Natural killer cell (primary cell): ENCODE results near the gene NCK2. TPM values are rescaled to one million over a fixed set of nuclear protein-coding genes. Genes with fewer than 3 reads are reported as not detected.
A peak's percentile ranks its signal among the peaks of the same experiment; 100 is the strongest.

Experiments
- ATAC-seq, 3 donors: fragments of 150-1000 bp in 2 of 3; fragments of 200-7000 bp in 1 of 3; cut with Tn5 transposase; 1 replicate in 1 of 3; 2 replicates in 2 of 3; pipeline ENCODE4 v1.10.0; 2021; ENCODE audit warnings: mild to moderate bottlenecking in 2 of 3, moderate library complexity in 2 of 3
- DNase-seq, 2 donors: peaks; one replicate each; pipeline versions ENCODE4 v3.0.0 to v3.0.0-alpha.2; 2013 to 2021; ENCODE audit warnings: mixed read lengths in 1 of 2
- H3K27ac ChIP-seq: one replicate; pipeline ENCODE4 v1.5.1; 2013; ENCODE audit warnings: mild to moderate bottlenecking, low read length
- H3K27me3 ChIP-seq: one replicate; pipeline ENCODE4 v1.6.1; 2013; ENCODE audit warnings: low read length; ENCODE audit not compliant: control insufficient read depth, insufficient read depth
- H3K36me3 ChIP-seq: one replicate; pipeline ENCODE4 v1.6.1; 2013; ENCODE audit warnings: low read length; ENCODE audit not compliant: control insufficient read depth, insufficient read depth
- H3K4me1 ChIP-seq: one replicate; pipeline ENCODE4 v1.6.1; 2013; ENCODE audit warnings: low read length; ENCODE audit not compliant: control insufficient read depth, insufficient read depth
- H3K4me3 ChIP-seq: one replicate; pipeline ENCODE4 v1.5.1; 2013; ENCODE audit warnings: low read length
- H3K9me3 ChIP-seq: one replicate; pipeline ENCODE4 v1.6.1; 2013; ENCODE audit warnings: low read length; ENCODE audit not compliant: control insufficient read depth, insufficient read depth
- H3K27ac Mint-ChIP-seq, 2 donors: one replicate each; pipeline ENCODE4 v1.8.0; 2022; ENCODE audit warnings: mild to moderate bottlenecking in 2 of 2, mixed read lengths in 2 of 2, moderate library complexity in 1 of 2
- H3K27me3 Mint-ChIP-seq, 2 donors: one replicate each; pipeline ENCODE4 v1.8.0; 2022; ENCODE audit warnings: low read depth in 2 of 2, mixed read lengths in 2 of 2
- H3K36me3 Mint-ChIP-seq: one replicate; pipeline ENCODE4 v1.8.0; 2022; ENCODE audit warnings: mixed read lengths
- H3K4me1 Mint-ChIP-seq, 2 donors: one replicate each; pipeline ENCODE4 v1.8.0; 2022; ENCODE audit warnings: mixed read lengths in 2 of 2
- H3K4me3 Mint-ChIP-seq: one replicate; pipeline ENCODE4 v1.8.0; 2022; ENCODE audit warnings: mild to moderate bottlenecking, moderate library complexity, mixed read lengths
- H3K9me3 Mint-ChIP-seq, 2 donors: one replicate each; pipeline ENCODE4 v1.8.0; 2022; ENCODE audit warnings: mixed read lengths in 2 of 2
- CTCF ChIP-seq: fragments of 200-600 bp; IDR thresholded peaks from one replicate; pipeline ENCODE4 v1.8.0; 2022; ENCODE audit warnings: antibody characterized with exemption
- WGBS: methylation state at CpG from one replicate; pipeline ENCODE4 v1.1.7; 2013; ENCODE audit warnings: missing lambda C conversion rate; ENCODE audit not compliant: insufficient coverage; 5-methylcytosine and 5-hydroxymethylcytosine counted together
- intact Hi-C: fragments of 100-400 bp; cut with micrococcal nuclease; formaldehyde crosslinking; loops from one replicate; pipeline ENCODE4 v1.14.2; 2022
- total RNA-seq, 4 donors: library from RNA; stranded (reverse); fragments of 120-200 nt in 1 of 4; gene quantifications; one replicate each; pipeline versions ENCODE4 v1.2.3 to v1.2.4, GENCODE V29; 2013 to 2022

The NCK2 gene
- total RNA-seq, 3 donors from 2014 or later (not counting 1 experiment from before 2014, with no cell fraction given), result 34.1 to 50.8 (median 43.0) TPM

DNA sequence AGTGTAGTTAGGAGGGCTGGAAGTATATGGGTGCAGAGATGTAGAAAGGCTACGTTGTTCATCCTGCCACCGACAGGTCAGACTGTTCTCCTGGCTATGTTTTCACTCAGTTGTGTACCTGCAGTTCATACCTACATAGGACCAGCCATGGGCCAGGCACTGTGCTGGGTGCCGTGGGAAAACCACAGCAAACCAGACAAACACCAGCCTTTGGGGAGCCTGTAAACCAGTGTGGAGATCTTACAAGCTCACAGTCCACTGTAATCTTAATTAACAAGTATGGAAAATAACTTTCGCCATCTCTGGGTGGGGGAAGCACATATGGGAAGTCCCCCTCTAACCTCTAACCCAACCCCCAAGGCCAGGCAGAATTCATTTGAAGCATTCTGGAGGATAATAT, 12.7 kb downstream of the NCK2 start:
- Mint-ChIP-seq H3K27ac (peak overlapping the region; percentile 54 to 77), H3K4me3 (peak overlapping the region; percentile 35), H3K27me3 (no peaks in the 10 kb centered on the region), H3K9me3 (no peaks in the 10 kb centered on the region), H3K36me3 (no peaks in the 10 kb centered on the region), H3K4me1 (peaks cover 91 to 92% of the 10 kb centered on the region in 2 donors)
- 50% methylated on average over 3 of the region's 4 CpGs for WGBS
- DNase-seq, result peak in 1 of 2 donors; percentile 65
- H3K4me1 ChIP-seq, result peaks cover 59% of the 10 kb centered on the region
- H3K27me3 ChIP-seq, result no peaks in the 10 kb centered on the region
- no peak for TF ChIP-seq CTCF
- intact Hi-C loops, result no loop called here
- no peaks in the 10 kb centered on the region for H3K9me3 ChIP-seq
- H3K36me3 ChIP-seq, result peaks cover under 1% of the 10 kb centered on the region
- ATAC-seq, result peak in 2 of 3 donors; percentile 42 to 52
- no peak overlapping the region for H3K4me3 ChIP-seq
- peak overlapping the region; percentile 13 for H3K27ac ChIP-seq

DNA sequence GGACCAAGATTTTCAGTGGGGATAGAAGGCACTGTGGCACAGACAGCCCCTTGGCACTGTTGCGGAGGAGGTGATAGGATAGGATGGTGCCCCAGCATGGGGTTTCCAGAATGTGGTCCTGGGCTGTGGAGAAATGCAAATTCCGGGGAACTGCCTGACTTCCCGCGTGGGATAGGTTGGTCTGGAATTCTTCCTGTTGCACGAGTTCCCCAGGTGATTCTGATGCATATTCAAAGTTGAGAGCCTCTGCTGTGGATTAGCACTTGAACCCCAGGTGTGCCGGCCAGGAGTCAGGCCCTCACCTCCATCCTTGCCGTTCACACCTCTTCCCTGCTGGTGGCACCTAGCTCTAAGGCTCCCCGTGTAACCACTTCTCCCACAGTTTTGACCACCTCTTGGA, 15.5 kb downstream of the NCK2 start:
- H3K27me3 Mint-ChIP-seq, result no peaks in the 10 kb centered on the region
- Histone ChIP-seq H3K4me1 (peaks cover 44% of the 10 kb centered on the region), H3K36me3 (no peaks in the 10 kb centered on the region), H3K9me3 (no peaks in the 10 kb centered on the region), H3K27ac (no peak overlapping the region), H3K4me3 (no peak overlapping the region), H3K27me3 (no peaks in the 10 kb centered on the region)
- no peak for TF ChIP-seq CTCF
- H3K27ac Mint-ChIP-seq, result peak overlapping the region; percentile 51 to 78
- ATAC-seq (no peak), DNase-seq (no peak)
- 88% methylated on average over 8 of the region's 8 CpGs for WGBS
- intact Hi-C loops, result no loop called here
- H3K4me3 Mint-ChIP-seq, result no peak overlapping the region
- H3K36me3 Mint-ChIP-seq, result no peaks in the 10 kb centered on the region
- H3K4me1 Mint-ChIP-seq, result peaks cover 65 to 75% of the 10 kb centered on the region in 2 donors
- no peaks in the 10 kb centered on the region for H3K9me3 Mint-ChIP-seq

- H3K4me3 Mint-ChIP-seq, result no peak overlapping the region
- H3K9me3 ChIP-seq, result no peaks in the 10 kb centered on the region
- H3K27me3 ChIP-seq, result no peaks in the 10 kb centered on the region
- peak overlapping the region; percentile 51 to 78 for H3K27ac Mint-ChIP-seq
- no peaks in the 10 kb centered on the region for H3K36me3 Mint-ChIP-seq
- DNase-seq (no peak), ATAC-seq (no peak)
- 86% methylated on average over 12 of the region's 12 CpGs for WGBS
- intact Hi-C loops, result no loop called here
- no peak overlapping the region for H3K4me3 ChIP-seq
- H3K4me1 ChIP-seq, result peaks cover 43% of the 10 kb centered on the region
- H3K4me1 Mint-ChIP-seq, result peaks cover 64 to 75% of the 10 kb centered on the region in 2 donors
- H3K36me3 ChIP-seq, result no peaks in the 10 kb centered on the region
- no peak overlapping the region for H3K27ac ChIP-seq
- H3K27me3 Mint-ChIP-seq, result no peaks in the 10 kb centered on the region
- H3K9me3 Mint-ChIP-seq, result no peaks in the 10 kb centered on the region
- no peak for TF ChIP-seq CTCF
These were observed 16.1 kb downstream of the NCK2 start for GRCh38 chr2:105760639-105761337.
